Right lobe of liver (tissue), 6 donors: ENCODE measurements around the gene PTPRN2. TPM values are rescaled to one million over a fixed set of nuclear protein-coding genes. Genes with fewer than 3 reads are reported as not detected.
"Not testable (repeated sequence)": the region's sequence is repeated elsewhere in the genome, so short reads cannot be mapped to it uniquely, and the experiment has no call there.

ENCODE experiments used
- ATAC-seq, 4 donors: fragments of 200-7000 bp; cut with Tn5 transposase; one replicate each; pipeline ENCODE4 v1.9.1; 2020; ENCODE audit warnings: mild to moderate bottlenecking in 4 of 4, moderate library complexity in 4 of 4
- DNase-seq, 3 donors: peaks; one replicate each; pipeline ENCODE4 v3.0.0-alpha.2; 2020
- H3K27ac ChIP-seq, 3 donors: fragments of 200-600 bp; one replicate each; pipeline ENCODE4 v1.8.0; 2022
- H3K27me3 ChIP-seq, 2 donors: fragments of 200-600 bp; one replicate each; pipeline ENCODE4 v1.8.0; 2022
- H3K36me3 ChIP-seq, 4 donors: fragments of 200-600 bp; sonication (generic) in 1 of 4; one replicate each; pipeline versions ENCODE4 v1.5.1 to v1.8.0; 2017 to 2022; ENCODE audit warnings: control low read depth in 1 of 4
- H3K4me1 ChIP-seq, 4 donors: fragments of 200-600 bp; sonication (generic) in 1 of 4; one replicate each; pipeline versions ENCODE4 v1.5.1 to v1.8.0; 2017 to 2022; ENCODE audit warnings: control low read depth in 1 of 4
- H3K4me3 ChIP-seq, 3 donors: fragments of 200-600 bp; one replicate each; pipeline ENCODE4 v1.8.0; 2022
- H3K9me3 ChIP-seq, 4 donors: fragments of 200-600 bp; sonication (generic) in 1 of 4; one replicate each; pipeline versions ENCODE4 v1.5.1 to v1.8.0; 2017 to 2022; ENCODE audit warnings: control low read depth in 1 of 4
- POLR2A ChIP-seq: fragments of 450-650 bp; IDR thresholded peaks from one replicate; pipeline ENCODE4 v1.6.1; 2017; ENCODE audit warnings: antibody characterized with exemption, mild to moderate bottlenecking
- WGBS: methylation state at CpG from one replicate; pipeline ENCODE4 v1.1.6; 2018; ENCODE audit warnings: low coverage, low lambda C conversion rate; ENCODE audit not compliant: insufficient coverage; ENCODE audit errors: missing lambda C conversion rate; 5-methylcytosine and 5-hydroxymethylcytosine counted together
- intact Hi-C, 2 donors: fragments of 100-400 bp; cut with DNase I; formaldehyde crosslinking; loops; one replicate each; pipeline versions ENCODE4 v1.11.2 to v1.14.1; 2022
- total RNA-seq, 6 experiments: library from RNA; depleted of rRNA in 2 of 6; stranded (reverse); fragments of >200 nt in 2 of 6; fragmentation: NEBNext Ultra II Directional in 3 of 6; extraction: Animal tissue kit (Norgen Biotek cat#: 25700) in 3 of 6; gene quantifications; one replicate each; pipeline versions ENCODE4 v1.1.0 to v1.2.4, GENCODE V29; 2016 to 2023
- TF ChIP-seq, protein P1 (sequence below), 4 donors: fragments of 200-600 bp in 3 of 4; fragments of 450-650 bp in 1 of 4; IDR thresholded peaks; one replicate each; pipeline versions ENCODE4 v1.5.1 to v1.8.0; 2016 to 2022; ENCODE audit warnings: antibody characterized with exemption in 4 of 4, mild to moderate bottlenecking in 2 of 4
- donor health status: DM: no; HTN: yes; CAD: no.
- donor health status: DM: no; HTN: no; CAD: no.
- donor health status: DM: no; HTN: no; CAD: no.
- donor health status: DM: no; HTN: yes; CAD: no.
- donor health status: DM: no; HTN: yes; CAD: no.

Gene PTPRN2
- total RNA-seq, 6 experiments from 2014 or later = 0.15 to 0.87 (median 0.67) TPM

DNA sequence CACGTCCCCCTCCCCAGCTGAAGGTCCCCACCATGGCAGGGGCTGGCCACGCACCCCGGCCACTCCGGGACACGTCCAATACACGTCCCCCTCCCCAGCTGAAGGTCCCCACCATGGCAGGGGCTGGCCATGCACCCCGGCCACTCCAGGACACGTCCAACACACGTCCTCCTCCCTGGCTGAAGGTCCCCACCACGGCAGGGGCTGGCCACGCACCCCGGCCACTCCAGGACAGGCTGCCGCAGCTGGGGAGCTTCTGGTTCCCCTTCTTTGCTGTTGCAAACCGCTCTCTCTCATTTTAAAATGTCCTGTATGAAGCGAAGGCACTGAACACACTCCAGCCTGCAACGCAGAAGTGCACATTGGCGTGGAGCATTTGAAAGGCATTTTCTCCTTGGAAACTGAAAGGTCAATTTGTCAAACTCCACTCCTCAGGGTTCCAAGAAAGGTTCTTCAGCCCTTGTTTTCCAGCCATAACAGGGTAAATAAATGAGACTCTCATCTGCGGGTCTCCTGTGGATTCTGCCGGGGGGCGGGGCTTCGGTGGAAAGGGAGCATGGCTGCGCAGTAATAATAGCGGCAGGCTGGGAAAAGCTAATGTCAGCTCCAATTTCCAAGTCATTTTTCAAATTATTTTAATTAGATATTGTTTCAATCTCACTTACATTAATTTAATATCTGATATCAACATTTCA is 670.5 kb downstream of the PTPRN2 start:
- H3K4me1 ChIP-seq = no peaks in the 10 kb centered on the region
- peaks cover 0 to 3% (median 0%) of the 10 kb centered on the region in 4 donors for H3K9me3 ChIP-seq
- intact Hi-C loops = no loop called here
- no peak overlapping the region for H3K4me3 ChIP-seq
- DNase-seq (no peak), ATAC-seq (no peak)
- no peaks in the 10 kb centered on the region for H3K36me3 ChIP-seq
- TF ChIP-seq POLR2A = no peak
- TF ChIP-seq, protein P1, sequence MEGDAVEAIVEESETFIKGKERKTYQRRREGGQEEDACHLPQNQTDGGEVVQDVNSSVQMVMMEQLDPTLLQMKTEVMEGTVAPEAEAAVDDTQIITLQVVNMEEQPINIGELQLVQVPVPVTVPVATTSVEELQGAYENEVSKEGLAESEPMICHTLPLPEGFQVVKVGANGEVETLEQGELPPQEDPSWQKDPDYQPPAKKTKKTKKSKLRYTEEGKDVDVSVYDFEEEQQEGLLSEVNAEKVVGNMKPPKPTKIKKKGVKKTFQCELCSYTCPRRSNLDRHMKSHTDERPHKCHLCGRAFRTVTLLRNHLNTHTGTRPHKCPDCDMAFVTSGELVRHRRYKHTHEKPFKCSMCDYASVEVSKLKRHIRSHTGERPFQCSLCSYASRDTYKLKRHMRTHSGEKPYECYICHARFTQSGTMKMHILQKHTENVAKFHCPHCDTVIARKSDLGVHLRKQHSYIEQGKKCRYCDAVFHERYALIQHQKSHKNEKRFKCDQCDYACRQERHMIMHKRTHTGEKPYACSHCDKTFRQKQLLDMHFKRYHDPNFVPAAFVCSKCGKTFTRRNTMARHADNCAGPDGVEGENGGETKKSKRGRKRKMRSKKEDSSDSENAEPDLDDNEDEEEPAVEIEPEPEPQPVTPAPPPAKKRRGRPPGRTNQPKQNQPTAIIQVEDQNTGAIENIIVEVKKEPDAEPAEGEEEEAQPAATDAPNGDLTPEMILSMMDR (IDR thresholded peaks at IDR 0.05) = no peak
- WGBS = 72% methylated on average over 12 of the region's 23 CpGs
- no peak overlapping the region for H3K27ac ChIP-seq
- H3K27me3 ChIP-seq = no peaks in the 10 kb centered on the region

DNA sequence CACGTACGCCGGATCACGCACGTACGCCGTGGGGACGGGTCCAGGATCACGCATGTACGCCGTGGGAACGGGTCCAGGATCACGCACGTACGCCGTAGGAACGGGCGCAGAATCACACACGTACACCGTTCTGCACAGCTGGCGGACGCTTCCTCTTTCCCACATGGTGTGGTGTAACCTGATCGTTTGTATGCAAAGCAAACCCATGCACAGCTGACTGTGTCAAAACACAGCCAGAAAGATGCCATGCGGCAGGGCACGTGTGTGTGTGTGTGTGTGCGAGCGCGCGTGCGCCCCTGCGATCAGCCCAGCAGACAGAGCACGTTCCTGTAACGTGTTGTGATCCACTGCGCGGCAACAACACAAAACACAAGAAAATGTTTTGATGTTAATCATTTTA is 677.2 kb downstream of the PTPRN2 start:
- H3K4me1 ChIP-seq = no peaks in the 10 kb centered on the region
- no peak overlapping the region for H3K4me3 ChIP-seq
- no peaks in the 10 kb centered on the region for H3K27me3 ChIP-seq
- H3K9me3 ChIP-seq = peaks cover 0 to 3% (median 0%) of the 10 kb centered on the region in 4 donors
- no peak for ATAC-seq
- WGBS = 82% methylated on average over 4 of the region's 35 CpGs
- H3K36me3 ChIP-seq = no peaks in the 10 kb centered on the region
- intact Hi-C loops = no loop called here
- no peak for DNase-seq
- TF ChIP-seq, protein P1 (IDR thresholded peaks at IDR 0.05) = no peak
- no peak for TF ChIP-seq POLR2A
- no peak overlapping the region for H3K27ac ChIP-seq

DNA sequence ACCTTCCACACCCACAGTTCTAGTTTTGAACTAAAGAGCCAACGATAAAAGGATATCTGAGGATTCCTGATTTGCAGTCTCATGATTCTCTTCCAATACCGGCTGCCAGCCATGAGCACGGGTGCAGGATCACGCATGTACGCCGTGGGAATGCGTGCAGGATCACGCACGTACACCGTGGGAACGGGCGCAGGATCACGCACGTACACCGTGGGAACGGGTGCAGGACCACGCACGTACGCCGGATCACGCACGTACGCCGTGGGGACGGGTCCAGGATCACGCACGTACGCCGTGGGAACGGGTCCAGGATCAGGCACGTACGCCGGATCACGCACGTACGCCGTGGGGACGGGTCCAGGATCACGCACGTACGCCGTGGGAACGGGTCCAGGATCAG is 677.6 kb downstream of the PTPRN2 start:
- DNase-seq, intact Hi-C loops: not testable (repeated sequence)
- 91% methylated on average over 12 of the region's 43 CpGs for WGBS

DNA sequence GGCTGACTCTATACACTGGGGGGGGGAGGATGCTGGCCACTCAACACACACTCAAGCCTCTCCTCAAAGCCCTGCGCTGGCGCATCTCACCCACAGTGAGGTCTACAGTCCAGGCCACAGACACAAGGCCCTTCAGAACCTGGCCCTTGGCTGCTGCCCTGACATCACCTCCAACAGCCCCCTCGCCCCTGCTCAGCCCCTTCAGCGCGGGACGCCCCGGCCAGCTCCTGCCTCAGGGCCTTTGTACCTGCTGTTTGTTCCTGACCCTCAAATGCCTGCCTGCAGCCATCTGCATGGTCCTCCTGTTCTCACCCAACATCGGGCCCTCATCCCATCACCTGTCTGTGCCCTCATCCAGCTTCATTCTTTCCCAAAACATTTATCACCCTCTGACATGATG is 678.3 kb downstream of the PTPRN2 start:
- Histone ChIP-seq H3K4me1 (no peaks in the 10 kb centered on the region), H3K27me3 (no peaks in the 10 kb centered on the region), H3K4me3 (no peak overlapping the region), H3K36me3 (no peaks in the 10 kb centered on the region), H3K9me3 (no peaks in the 10 kb centered on the region), H3K27ac (no peak overlapping the region)
- TF ChIP-seq POLR2A = no peak
- TF ChIP-seq, protein P1 (IDR thresholded peaks at IDR 0.05) = no peak
- ATAC-seq = no peak
- intact Hi-C loops = no loop called here
- 88% methylated on average over 1 of the region's 8 CpGs for WGBS
- no peak for DNase-seq

More for the DNA sequence above, 677.6 kb downstream of the PTPRN2 start:
- H3K9me3 ChIP-seq, H3K27ac ChIP-seq, ATAC-seq, H3K36me3 ChIP-seq, H3K4me3 ChIP-seq, H3K4me1 ChIP-seq, H3K27me3 ChIP-seq: not testable (repeated sequence)

DNA sequence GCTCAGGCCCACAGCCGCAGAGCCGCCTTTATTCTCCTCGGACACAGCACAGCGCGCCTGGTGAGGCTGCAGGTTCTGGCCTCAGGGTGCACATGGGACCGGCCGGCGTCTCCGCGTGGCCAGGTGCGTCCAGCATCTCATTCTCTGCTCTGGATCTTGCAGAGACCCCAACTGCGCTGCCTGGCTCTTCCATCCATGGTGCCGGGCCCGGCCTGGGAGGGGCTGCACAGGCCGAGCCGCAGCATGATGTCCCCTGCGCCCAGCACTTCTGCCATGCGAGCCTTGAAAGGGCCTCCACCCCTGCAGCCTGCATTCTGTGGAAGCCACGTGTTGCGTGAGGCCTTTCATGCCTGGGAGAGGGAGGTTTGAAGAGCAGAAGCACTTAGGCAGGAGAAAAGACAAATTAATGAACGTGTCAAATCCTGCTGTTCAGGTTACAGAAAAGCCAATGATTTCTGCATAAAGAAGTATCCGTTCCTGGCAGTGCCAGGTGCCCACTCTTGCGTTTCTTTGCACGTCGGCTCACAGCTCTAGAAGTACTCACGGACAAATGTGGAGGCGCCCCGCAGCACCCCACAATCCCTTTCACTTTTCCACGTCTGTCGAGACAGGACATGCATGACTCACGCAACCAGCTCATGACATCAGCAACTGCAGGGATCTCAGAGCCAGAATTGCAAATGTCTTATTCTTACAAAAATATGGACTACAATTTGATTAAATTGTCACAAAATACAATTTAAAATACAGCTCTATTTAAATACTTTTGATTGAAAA is 679.4 kb downstream of the PTPRN2 start:
- Histone ChIP-seq H3K27me3 (no peaks in the 10 kb centered on the region), H3K4me3 (no peak overlapping the region), H3K4me1 (no peaks in the 10 kb centered on the region), H3K36me3 (no peaks in the 10 kb centered on the region), H3K27ac (no peak overlapping the region), H3K9me3 (no peaks in the 10 kb centered on the region)
- intact Hi-C loops = no loop called here
- DNase-seq (peak in 1 of 3 donors; percentile 33), ATAC-seq (no peak)
- no peak for TF ChIP-seq POLR2A
- TF ChIP-seq, protein P1 (IDR thresholded peaks at IDR 0.05) = no peak
- 85% methylated on average over 25 of the region's 31 CpGs for WGBS
